Skeletal muscle tissue (tissue), 4 donors: ENCODE data around the gene AACS. TPM values are rescaled to one million over a fixed set of nuclear protein-coding genes. Genes with fewer than 3 reads are reported as not detected.
A peak's percentile ranks its signal among the peaks of the same experiment; 100 is the strongest.

Experiments used
- H3K27ac ChIP-seq: one replicate; pipeline ENCODE4 v1.7.0; 2013; ENCODE audit warnings: mild to moderate bottlenecking, low read depth, low read length, inconsistent platforms
- H3K27me3 ChIP-seq, 3 donors: one replicate each; pipeline ENCODE4 v1.7.0; 2013; ENCODE audit warnings: low read length in 3 of 3; ENCODE audit not compliant: control insufficient read depth in 3 of 3, insufficient read depth in 3 of 3
- H3K36me3 ChIP-seq, 3 donors: one replicate each; pipeline ENCODE4 v1.7.0; 2013; ENCODE audit warnings: low read length in 3 of 3; ENCODE audit not compliant: control insufficient read depth in 3 of 3, insufficient read depth in 3 of 3
- H3K4me1 ChIP-seq, 3 donors: one replicate each; pipeline ENCODE4 v1.7.0; 2013; ENCODE audit warnings: low read length in 3 of 3, mild to moderate bottlenecking in 3 of 3; ENCODE audit not compliant: control insufficient read depth in 3 of 3, insufficient read depth in 3 of 3
- H3K4me3 ChIP-seq, 3 donors: one replicate each; pipeline ENCODE4 v1.7.0; 2013; ENCODE audit warnings: low read length in 3 of 3
- H3K9ac ChIP-seq, 3 donors: one replicate each; pipeline ENCODE4 v1.7.0; 2013; ENCODE audit warnings: low read length in 3 of 3, mild to moderate bottlenecking in 3 of 3, moderate library complexity in 2 of 3, low read depth in 1 of 3
- H3K9me3 ChIP-seq, 3 donors: one replicate each; pipeline ENCODE4 v1.7.0; 2013; ENCODE audit warnings: low read length in 3 of 3; ENCODE audit not compliant: control insufficient read depth in 3 of 3
- total RNA-seq: library from RNA; depleted of rRNA; stranded (reverse); fragments of >200 nt; gene quantifications from one replicate; pipeline ENCODE4 v1.2.3, GENCODE V29; 2014
- donor health status: Osteomylitis.

Gene AACS
- total RNA-seq, 1 donor from 2014 or later = 19.3 TPM

GRCh38 chr12:125113263-125113662 lies 48.0 kb downstream of the AACS start:
- Histone ChIP-seq H3K27me3 (no peaks in the 10 kb centered on the region), H3K27ac (no peak overlapping the region), H3K9me3 (no peaks in the 10 kb centered on the region), H3K4me1 (no peaks in the 10 kb centered on the region), H3K36me3 (peaks cover 6 to 12% (median 9%) of the 10 kb centered on the region in 3 donors), H3K4me3 (no peak overlapping the region), H3K9ac (no peak overlapping the region)

- peaks cover 8 to 13% (median 13%) of the 10 kb centered on the region in 3 donors for H3K36me3 ChIP-seq
- H3K27ac ChIP-seq = no peak overlapping the region
Observed at GRCh38 chr12:125113789-125114188, 48.6 kb downstream of the AACS start.

GRCh38 chr12:125114365-125115141 lies 49.3 kb downstream of the AACS start:
- Histone ChIP-seq H3K27me3 (no peaks in the 10 kb centered on the region), H3K4me1 (no peaks in the 10 kb centered on the region), H3K9me3 (no peaks in the 10 kb centered on the region), H3K27ac (no peak overlapping the region), H3K36me3 (peaks cover 6 to 11% (median 9%) of the 10 kb centered on the region in 3 donors), H3K4me3 (no peak overlapping the region), H3K9ac (no peak overlapping the region)

More at GRCh38 chr12:125113789-125114188, 48.6 kb downstream of the AACS start:
- no peaks in the 10 kb centered on the region for H3K27me3 ChIP-seq
- H3K4me3 ChIP-seq = no peak overlapping the region
- H3K9me3 ChIP-seq = no peaks in the 10 kb centered on the region
- no peaks in the 10 kb centered on the region for H3K4me1 ChIP-seq
- H3K9ac ChIP-seq = no peak overlapping the region

GRCh38 chr12:125120566-125120965 lies 55.3 kb downstream of the AACS start:
- Histone ChIP-seq H3K9me3 (no peaks in the 10 kb centered on the region), H3K9ac (no peak overlapping the region), H3K27ac (no peak overlapping the region), H3K27me3 (no peaks in the 10 kb centered on the region), H3K4me3 (no peak overlapping the region), H3K4me1 (no peaks in the 10 kb centered on the region), H3K36me3 (peaks cover 12 to 16% (median 14%) of the 10 kb centered on the region in 3 donors)

- H3K4me1 ChIP-seq = no peaks in the 10 kb centered on the region
- H3K9ac ChIP-seq = no peak overlapping the region
- H3K27me3 ChIP-seq = no peaks in the 10 kb centered on the region
- no peak overlapping the region for H3K4me3 ChIP-seq
- H3K9me3 ChIP-seq = no peaks in the 10 kb centered on the region
- no peak overlapping the region for H3K27ac ChIP-seq
- peaks cover 9 to 16% (median 14%) of the 10 kb centered on the region in 3 donors for H3K36me3 ChIP-seq
Observed at GRCh38 chr12:125121106-125121505, 55.9 kb downstream of the AACS start.

GRCh38 chr12:125122668-125123067 lies 57.4 kb downstream of the AACS start:
- Histone ChIP-seq H3K27me3 (no peaks in the 10 kb centered on the region), H3K4me3 (no peak overlapping the region), H3K9ac (no peak overlapping the region), H3K36me3 (peaks cover 9 to 16% (median 14%) of the 10 kb centered on the region in 3 donors), H3K27ac (no peak overlapping the region), H3K9me3 (no peaks in the 10 kb centered on the region), H3K4me1 (peaks cover 0 to 1% (median 0%) of the 10 kb centered on the region in 3 donors)

- Histone ChIP-seq H3K4me1 (peaks cover 0 to 15% (median 12%) of the 10 kb centered on the region in 3 donors), H3K36me3 (peaks cover 7 to 9% (median 7%) of the 10 kb centered on the region in 3 donors), H3K9ac (no peak overlapping the region), H3K9me3 (no peaks in the 10 kb centered on the region), H3K27me3 (no peaks in the 10 kb centered on the region), H3K27ac (no peak overlapping the region), H3K4me3 (no peak overlapping the region)
Observed at GRCh38 chr12:125124320-125124966, 59.2 kb downstream of the AACS start.

GRCh38 chr12:125125271-125125670 lies 60.0 kb downstream of the AACS start:
- peaks cover 4 to 23% (median 20%) of the 10 kb centered on the region in 3 donors for H3K4me1 ChIP-seq
- no peak overlapping the region for H3K27ac ChIP-seq
- no peak overlapping the region for H3K4me3 ChIP-seq
- H3K27me3 ChIP-seq = no peaks in the 10 kb centered on the region
- H3K9me3 ChIP-seq = no peaks in the 10 kb centered on the region
- H3K9ac ChIP-seq = no peak overlapping the region
- H3K36me3 ChIP-seq = peaks cover 5 to 9% (median 8%) of the 10 kb centered on the region in 3 donors

- Histone ChIP-seq H3K4me1 (peaks cover 4 to 23% (median 20%) of the 10 kb centered on the region in 3 donors), H3K9me3 (no peaks in the 10 kb centered on the region), H3K36me3 (peaks cover 5 to 8% (median 5%) of the 10 kb centered on the region in 3 donors), H3K9ac (peak overlapping the region in 1 of 3 donors; percentile 68), H3K27me3 (no peaks in the 10 kb centered on the region), H3K27ac (no peak overlapping the region), H3K4me3 (peak overlapping the region in 1 of 3 donors; percentile 41)
Observed at GRCh38 chr12:125128439-125129178, 63.4 kb downstream of the AACS start.
